ENCODE measurements around the gene DPH2.

The DPH2 gene

DNA sequence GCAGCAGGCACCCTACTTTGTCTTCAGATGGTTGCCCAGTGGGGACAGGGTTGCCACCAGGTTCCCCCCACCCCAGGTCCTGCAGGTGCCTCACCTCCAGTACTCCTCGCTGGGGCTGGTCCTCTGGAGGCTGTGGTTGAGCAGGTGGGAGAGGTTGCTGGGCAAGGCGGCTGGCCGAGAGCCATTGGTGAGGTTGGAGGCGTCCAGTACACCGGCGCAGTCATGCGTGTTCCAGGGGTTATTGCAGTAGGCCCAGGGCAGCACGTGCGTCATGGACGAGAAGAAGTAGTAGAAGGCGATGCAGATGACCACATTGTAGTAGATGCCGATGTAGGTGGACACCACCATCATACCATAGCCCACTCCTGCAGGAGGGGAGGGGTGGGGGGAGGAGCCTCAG, 38.4 kb downstream of the DPH2 start:
- no peak for DNase-seq

DNA sequence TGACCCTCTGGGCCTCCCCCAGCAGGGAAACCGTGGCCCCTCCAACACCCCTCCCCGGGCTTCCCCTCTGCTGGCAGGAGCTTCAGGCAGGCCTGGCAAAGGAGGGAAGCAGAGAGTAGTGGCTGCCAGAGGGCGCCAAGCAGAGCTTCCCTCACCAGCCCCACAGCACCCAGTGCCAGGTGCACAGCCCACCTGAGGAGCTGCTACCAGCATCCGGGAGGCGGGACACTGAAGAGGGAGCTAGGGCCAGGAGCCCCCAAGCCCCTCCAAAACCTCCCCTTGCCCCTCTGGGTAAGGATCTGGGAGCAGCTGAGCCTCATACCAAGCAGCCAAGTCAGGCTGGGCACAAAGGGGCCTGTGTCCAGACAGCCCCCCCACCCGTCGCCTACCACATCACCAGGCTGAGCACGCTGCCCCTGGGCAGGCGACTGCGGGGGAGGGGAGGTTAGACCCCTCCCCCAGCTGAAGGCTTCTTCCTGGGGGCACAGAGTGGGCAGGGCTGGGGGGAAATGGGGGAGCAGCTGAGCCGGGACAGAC, 41.2 kb downstream of the DPH2 start:
- no peak for DNase-seq

DNA sequence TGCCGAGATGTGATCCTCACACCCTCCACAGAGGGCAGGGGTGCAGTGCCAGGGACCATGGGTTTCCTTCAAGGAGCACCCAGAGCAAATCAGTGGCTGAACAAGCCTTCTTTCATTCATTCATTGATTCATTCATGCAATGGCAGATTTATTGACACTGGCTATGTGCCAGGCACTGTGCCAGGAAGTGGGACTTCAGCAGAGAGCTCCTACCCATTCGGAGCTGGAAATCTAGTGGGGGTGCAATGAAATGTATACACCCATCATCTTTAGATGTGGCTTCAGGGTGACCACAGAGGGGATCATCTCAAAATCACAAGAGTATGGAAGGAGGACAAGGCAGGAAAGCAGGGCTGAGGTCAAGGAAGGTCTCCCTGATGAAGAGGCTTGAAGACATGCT, 42.6 kb downstream of the DPH2 start:
- peak; percentile 9 for DNase-seq

DNA sequence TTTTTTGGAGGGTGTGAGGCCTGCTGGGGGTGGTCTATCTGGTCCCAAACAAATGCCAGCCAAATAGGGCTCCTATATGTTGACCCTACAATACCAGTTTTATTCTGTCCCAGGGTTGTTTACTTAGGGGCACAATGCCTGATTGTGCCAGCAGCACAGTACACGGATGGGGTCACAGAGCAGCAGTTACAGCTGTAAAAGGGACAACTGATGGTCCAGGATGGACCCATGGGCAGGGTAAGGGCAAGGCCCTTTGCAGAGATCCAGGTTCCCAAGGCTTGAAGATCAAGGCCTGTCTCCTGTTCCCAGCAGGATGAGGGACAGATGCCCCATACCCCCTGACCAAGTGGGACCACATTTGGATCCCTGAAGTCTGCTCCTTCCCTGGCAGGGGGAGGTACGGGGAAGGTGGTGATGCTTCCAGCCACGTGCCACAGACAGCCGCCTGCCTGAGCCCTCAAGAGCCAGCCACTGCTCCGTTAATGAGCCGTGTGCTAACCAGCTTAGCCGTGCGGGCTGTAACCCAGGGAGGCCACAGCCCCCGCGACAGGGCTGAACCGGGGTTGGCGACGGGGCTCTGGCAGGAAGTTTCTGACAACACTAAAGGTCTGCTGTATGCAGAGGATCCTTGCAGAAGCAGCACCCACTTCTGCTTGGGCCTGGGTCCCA, 43.3 kb downstream of the DPH2 start:
- peak; percentile 12 for DNase-seq

DNA sequence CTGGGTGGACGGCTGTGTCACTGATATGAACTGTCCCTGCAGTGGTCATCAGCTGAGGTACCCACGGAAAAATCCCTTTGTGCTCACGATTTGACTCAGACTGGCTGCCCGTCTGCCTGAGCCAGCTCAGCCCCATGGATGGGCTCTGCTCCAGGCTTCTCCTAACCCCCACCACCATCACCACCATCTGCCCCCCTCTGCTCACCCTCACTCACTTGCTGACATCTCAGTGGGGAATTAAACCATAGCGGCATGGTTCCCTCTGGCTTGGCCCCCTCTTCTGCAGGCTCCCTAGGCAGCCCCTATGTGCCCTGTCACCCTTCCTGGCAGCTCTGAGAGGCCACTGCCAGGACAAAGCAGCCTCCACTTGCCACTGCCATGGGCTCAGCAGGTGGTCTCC, 44.1 kb downstream of the DPH2 start:
- DNase-seq: peak; percentile 14

DNA sequence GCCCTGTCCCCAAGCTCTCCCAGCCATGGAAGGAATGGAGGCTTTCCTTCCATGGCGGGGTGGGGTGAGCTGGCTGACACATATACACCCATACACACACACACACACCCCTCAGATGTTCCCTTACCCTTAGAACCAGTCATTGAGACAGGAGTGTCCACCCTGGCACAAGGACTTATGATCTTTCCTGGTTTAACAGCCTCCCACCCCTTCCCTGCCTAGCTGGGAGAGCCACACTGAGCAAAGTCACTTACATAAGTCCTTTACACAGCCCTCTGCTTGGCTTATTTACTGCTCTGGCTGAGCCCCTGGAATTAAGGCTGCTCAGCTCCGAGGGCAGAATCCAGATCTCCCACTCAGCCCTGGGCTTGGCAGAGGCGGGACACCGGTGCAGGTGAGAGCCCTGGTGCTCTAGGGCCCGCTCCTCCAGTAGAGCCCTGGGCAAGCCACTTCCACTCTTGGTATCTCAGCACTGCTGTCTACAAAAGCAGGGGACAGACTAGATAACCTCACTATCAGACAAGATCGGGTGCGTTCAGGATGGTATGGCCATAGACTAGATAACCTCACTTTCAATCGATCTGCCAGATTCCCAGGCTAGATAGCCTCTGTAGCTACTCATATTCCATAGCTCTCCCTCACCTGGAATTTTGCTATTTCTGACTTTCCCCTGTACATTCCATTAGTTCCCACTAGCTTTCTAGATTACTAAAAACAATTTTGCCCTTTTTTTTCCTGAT, 44.7 kb downstream of the DPH2 start:
- DNase-seq: no peak

DNA sequence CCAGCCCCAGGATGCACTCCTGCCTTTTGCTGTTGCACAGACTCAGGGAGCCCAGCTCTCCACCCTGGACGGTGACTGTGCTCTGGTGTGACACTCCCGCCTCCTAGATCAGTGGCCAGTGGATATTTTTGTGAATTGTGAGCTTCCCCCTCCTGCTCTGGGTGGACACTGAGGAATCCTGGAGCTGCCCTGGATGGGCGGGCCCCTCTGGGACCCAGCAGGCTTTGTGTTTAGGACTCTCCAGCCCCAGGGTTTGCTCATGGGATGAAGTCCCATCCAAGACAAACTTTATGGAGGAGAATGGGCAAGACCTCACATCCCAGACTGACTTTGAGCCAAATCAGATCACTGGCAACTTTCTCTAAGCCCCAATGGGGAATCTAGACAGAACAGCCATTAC, 45.4 kb downstream of the DPH2 start:
- no peak for DNase-seq

DNA sequence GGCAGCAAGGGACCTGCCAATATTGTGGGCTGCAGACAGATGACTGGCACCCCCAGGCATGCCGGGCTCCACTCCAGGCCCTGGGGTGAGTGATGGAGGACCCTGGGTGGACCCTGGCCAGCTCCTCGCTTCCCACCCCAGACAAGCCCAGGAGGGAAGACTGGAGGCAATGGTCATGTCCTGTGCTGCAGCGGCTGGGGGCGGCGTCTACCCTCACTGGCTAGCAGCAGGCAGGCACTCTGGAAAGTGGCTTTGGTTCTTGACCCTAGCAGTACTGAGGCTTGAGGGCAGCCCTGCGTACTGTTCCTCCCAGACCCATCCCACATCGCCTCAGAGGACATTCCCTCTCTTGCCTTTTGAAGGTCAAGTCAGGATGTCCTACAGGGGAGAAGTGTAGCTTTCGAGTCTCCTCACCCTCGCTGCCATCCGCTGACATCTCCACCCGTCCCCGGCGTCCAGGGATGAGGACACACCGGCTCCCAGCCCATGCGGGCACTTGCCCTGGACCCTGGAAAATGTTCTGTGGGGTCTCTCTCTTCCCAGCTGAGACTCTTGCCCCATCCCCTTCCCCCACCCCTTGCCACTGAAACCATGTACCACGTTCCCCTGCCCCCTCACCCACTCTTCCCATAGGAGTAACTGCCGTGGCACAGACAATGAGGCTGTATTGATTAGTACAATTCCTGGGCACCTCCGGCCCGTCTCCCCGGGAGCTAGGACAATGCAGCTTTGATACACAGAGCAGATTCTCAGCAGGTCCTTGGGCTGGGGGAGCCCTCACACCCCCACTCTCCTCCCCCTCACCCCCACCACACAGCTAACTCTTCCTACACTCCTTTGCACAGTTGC, 46.5 kb downstream of the DPH2 start:
- DNase-seq: no peak

DNA sequence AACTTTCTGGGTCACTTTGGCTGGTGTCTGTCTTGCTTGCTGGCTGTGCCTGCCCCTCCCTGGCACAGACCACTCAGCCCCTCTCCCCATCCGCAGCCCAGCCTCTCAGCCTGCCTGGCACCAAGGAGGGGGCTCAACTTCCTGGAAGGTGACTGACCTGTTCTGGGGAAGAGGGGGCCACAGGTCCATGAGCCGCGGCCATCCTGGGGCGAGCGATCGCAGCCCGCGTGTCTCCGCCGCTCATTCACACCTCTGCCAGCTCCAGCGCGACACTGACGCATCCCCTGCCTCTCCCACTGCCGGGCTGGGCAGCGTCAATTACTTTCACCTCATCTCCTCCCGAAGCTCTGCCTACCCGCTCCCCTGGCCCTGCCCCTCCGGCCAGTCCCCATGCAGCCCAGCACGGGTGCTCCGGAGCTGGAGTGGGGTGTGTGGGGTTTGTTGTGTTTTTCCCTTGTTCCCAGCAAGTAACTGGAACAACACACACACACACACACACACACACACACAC, 47.1 kb downstream of the DPH2 start:
- DNase-seq: no peak

DNA sequence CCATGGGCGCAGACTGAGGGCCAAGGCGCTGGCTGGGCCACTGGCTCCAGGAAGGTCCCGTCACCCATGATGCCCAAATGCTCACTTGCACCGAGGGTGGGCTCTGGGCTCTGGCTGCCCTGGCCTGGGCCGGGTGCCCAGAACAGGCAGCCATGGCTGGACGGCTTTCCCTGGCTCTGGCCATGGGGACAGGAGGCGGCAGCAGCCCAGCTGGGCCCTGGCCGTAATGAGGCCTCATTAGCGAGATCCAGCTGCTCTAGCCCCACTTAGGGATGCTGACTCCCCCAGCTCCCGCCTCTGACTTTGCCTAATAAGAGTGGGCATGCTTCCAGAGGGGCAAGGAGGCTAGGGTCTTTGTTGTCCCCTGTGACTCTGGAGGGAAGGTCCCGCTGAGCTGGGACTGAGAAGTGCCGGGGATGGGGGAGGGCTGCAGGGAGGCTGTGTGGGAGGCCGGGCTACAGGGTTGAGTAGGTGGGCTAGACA, 49.7 kb downstream of the DPH2 start:
- peak; percentile 57 for DNase-seq

DNA sequence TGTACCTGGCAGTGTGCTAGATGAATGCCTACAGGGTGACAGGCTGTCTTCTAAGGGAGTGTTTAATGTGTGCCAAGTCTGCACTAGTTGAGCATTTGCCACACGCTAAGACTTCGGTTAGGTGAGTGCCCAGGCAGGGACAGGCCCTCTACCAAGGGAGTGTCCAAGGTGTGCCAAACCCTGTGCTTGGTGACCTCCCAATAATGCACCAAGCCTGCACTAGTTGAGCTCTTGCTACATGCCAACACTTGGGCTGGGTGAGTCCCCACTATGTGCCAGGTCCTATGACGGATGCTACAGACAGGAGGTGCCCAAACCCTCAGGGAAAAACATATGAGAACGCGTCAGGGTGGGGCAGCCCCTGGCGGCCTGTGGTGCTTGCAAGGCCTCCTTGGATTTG, 50.7 kb downstream of the DPH2 start:
- no peak for DNase-seq

DNA sequence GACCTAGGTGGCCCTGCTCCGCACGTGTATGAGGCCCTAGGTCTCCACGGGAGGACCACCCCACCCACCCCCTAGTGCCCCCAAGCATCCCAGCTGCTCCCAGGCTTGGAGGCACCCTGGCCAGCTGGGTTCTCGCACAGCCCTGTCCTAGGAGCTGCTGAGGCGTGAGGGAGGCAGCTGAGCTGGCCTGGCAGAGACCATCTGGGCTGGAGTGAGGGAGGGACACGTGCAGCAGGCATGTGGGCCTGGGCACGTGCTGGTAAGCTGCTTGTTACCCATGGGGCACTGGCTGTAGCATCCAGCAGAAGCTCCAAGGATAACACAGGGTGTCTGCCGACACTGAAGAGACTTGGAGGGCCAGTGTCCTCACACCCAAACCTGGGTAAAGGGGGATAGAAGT, 51.3 kb downstream of the DPH2 start:
- DNase-seq: no peak

DNA sequence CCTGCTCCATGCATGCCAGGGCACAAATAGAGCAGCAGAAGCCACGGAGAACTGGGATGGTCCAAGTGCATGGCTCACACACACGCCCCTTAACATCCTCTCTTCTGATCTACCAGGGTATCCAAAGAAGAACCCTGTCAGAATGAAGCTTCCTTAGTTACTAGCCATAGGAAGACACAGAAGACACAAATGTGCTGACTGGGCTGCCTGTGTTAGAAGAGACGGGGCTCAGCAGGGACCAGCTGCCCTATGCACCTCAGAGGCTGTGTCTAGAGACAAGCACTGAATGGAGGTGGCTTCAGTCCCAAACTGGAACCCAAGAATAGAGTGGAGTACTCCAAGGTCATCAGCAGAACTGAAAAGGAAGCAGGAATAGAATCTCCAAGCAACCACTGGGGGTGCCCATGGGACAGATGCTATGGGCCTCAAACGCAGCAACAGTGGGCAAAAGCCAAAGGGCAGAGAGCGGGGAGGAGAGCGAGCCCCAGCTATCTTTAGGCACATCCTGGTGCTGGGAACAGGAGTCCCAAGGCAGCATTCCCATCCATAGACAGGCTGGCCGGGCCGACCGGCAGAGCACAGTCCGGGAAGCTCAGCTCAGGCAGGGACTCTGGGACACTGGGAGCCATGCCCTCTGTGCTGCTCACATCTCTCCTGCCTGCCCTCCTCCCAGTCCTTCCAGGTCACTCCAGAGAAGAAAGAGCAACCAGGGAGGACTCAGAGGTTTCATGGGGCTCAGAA, 51.9 kb downstream of the DPH2 start:
- DNase-seq: no peak

Data from NCI-H446 treated with DMSO at 0.1 percent for 48 hours (cell line).